Loucy (cell line): ENCODE data around the gene CROCC2.

Experiments used
- H2AFZ ChIP-seq: fragments of 200-600 bp; sonication (generic); 2 replicates; pipeline ENCODE4 v1.6.0; 2016; ENCODE audit warnings: antibody characterized with exemption, mild to moderate bottlenecking, low read length, moderate library complexity
- H3F3A ChIP-seq: fragments of 200-600 bp; 2 replicates; pipeline ENCODE4 v1.6.0; 2016; ENCODE audit warnings: antibody characterized with exemption, low read depth, mild to moderate bottlenecking
- H3K27me3 ChIP-seq: fragments of 200-600 bp; sonication (generic); 2 replicates; pipeline ENCODE4 v1.6.1; 2014; ENCODE audit warnings: low read length, mild to moderate bottlenecking; ENCODE audit not compliant: insufficient read depth, poor library complexity, severe bottlenecking
- H3K36me3 ChIP-seq: fragments of 200-600 bp; sonication (generic); 2 replicates; pipeline ENCODE4 v1.6.1; 2016; ENCODE audit warnings: low read length; ENCODE audit not compliant: insufficient read depth
- H3K4me1 ChIP-seq: fragments of 200-600 bp; sonication (generic); 2 replicates; pipeline ENCODE4 v1.5.1; 2014; ENCODE audit warnings: low read length, mild to moderate bottlenecking; ENCODE audit not compliant: insufficient read depth, poor library complexity, severe bottlenecking
- H3K4me2 ChIP-seq: fragments of 200-600 bp; sonication (generic); 2 replicates; pipeline ENCODE4 v1.6.0; 2014; ENCODE audit warnings: antibody characterized with exemption, low read length, low read depth, mild to moderate bottlenecking; ENCODE audit not compliant: poor library complexity, severe bottlenecking
- H3K4me3 ChIP-seq: fragments of 200-600 bp; sonication (generic); 2 replicates; pipeline ENCODE4 v1.5.1; 2014; ENCODE audit warnings: low read length, mild to moderate bottlenecking, mixed read lengths; ENCODE audit not compliant: poor library complexity, severe bottlenecking
- H3K79me2 ChIP-seq: fragments of 200-600 bp; sonication (generic); 2 replicates; pipeline ENCODE4 v1.6.1; 2014; ENCODE audit warnings: low read length; ENCODE audit not compliant: insufficient read depth
- H3K9ac ChIP-seq: fragments of 200-600 bp; sonication (generic); 2 replicates; pipeline ENCODE4 v1.6.0; 2014; ENCODE audit warnings: mild to moderate bottlenecking, low read depth, low read length, moderate library complexity; ENCODE audit not compliant: poor library complexity, severe bottlenecking
- H3K9me2 ChIP-seq: fragments of 200-600 bp; sonication (generic); replicated peaks from 2 replicates; pipeline ENCODE4 v1.6.1; 2016; ENCODE audit warnings: low read depth, low read length, mixed read lengths
- H3K9me3 ChIP-seq: fragments of 200-600 bp; sonication (generic); 2 replicates; pipeline ENCODE4 v1.6.1; 2014; ENCODE audit warnings: mild to moderate bottlenecking, antibody characterized with exemption, low read length, low read depth; ENCODE audit not compliant: insufficient read depth
- H4K20me1 ChIP-seq: fragments of 200-600 bp; sonication (generic); 2 replicates; pipeline ENCODE4 v1.6.0; 2014; ENCODE audit warnings: antibody characterized with exemption, low read length, mild to moderate bottlenecking; ENCODE audit not compliant: insufficient read depth, poor library complexity, severe bottlenecking
- EZH2phosphoT487 ChIP-seq: fragments of 200-600 bp; IDR thresholded peaks from 2 replicates; pipeline ENCODE4 v1.6.1; 2018; ENCODE audit warnings: antibody characterized with exemption, mild to moderate bottlenecking, moderate library complexity, borderline replicate concordance
- TF ChIP-seq, protein P1 (sequence below): fragments of 200-600 bp; sonication (generic); conservative IDR thresholded peaks from 2 replicates; pipeline ENCODE4 v1.5.1; 2014; ENCODE audit warnings: mild to moderate bottlenecking, antibody characterized with exemption, low read length

The CROCC2 gene

DNA sequence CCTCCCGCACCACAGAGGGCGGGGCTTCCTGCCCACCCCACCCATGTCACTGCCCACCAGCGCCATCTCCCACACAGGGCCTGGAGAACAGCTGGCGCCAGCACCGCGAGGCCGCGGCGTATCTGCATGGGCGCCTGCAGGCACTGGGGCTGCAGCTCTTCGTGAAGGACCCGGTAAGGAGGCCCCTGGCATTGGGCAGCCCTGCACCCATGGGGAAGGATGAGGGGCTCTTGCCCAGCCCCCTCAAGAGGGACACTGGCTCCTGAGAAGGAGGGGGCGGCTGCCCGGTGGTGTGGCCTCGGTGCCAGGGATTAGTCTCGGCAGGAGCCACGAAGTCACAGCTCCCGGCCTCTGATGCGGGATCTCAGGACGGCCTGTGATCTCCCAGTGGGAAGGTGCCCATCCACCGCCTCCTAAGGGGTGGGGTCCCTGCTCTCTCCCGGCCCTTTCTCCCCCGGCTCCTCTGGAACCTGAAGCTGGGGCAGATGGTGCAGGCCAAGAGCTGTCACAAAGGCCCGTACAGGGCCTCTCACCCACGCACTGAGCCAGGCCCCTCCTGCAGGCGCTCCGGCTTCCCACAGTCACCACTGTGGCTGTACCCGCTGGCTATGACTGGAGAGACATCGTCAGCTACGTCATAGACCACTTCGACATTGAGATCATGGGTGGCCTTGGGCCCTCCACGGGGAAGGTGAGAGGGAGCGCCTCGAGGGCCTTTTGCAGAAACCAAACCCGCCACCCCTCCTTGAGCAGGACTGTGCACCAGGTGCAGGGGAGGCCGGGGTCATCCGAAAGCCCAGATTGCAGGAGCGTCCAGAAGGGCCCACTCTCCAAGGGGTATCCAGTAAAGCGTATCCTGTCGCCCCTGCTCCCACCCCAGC is 28.4 kb upstream of the CROCC2 start:
- Histone ChIP-seq H3K36me3 (no peaks in the 10 kb centered on the region), H2AFZ (no peak overlapping the region), H3K9ac (no peak overlapping the region), H4K20me1 (no peaks in the 10 kb centered on the region), H3K9me2 (no peaks in the 10 kb centered on the region), H3K9me3 (no peaks in the 10 kb centered on the region), H3K4me1 (no peaks in the 10 kb centered on the region), H3K4me3 (no peak overlapping the region), H3F3A (no peaks in the 10 kb centered on the region), H3K79me2 (no peaks in the 10 kb centered on the region), H3K27me3 (no peaks in the 10 kb centered on the region), H3K4me2 (no peak overlapping the region)
- TF ChIP-seq, protein P1, sequence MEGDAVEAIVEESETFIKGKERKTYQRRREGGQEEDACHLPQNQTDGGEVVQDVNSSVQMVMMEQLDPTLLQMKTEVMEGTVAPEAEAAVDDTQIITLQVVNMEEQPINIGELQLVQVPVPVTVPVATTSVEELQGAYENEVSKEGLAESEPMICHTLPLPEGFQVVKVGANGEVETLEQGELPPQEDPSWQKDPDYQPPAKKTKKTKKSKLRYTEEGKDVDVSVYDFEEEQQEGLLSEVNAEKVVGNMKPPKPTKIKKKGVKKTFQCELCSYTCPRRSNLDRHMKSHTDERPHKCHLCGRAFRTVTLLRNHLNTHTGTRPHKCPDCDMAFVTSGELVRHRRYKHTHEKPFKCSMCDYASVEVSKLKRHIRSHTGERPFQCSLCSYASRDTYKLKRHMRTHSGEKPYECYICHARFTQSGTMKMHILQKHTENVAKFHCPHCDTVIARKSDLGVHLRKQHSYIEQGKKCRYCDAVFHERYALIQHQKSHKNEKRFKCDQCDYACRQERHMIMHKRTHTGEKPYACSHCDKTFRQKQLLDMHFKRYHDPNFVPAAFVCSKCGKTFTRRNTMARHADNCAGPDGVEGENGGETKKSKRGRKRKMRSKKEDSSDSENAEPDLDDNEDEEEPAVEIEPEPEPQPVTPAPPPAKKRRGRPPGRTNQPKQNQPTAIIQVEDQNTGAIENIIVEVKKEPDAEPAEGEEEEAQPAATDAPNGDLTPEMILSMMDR = no peak
- no peak for TF ChIP-seq EZH2phosphoT487

DNA sequence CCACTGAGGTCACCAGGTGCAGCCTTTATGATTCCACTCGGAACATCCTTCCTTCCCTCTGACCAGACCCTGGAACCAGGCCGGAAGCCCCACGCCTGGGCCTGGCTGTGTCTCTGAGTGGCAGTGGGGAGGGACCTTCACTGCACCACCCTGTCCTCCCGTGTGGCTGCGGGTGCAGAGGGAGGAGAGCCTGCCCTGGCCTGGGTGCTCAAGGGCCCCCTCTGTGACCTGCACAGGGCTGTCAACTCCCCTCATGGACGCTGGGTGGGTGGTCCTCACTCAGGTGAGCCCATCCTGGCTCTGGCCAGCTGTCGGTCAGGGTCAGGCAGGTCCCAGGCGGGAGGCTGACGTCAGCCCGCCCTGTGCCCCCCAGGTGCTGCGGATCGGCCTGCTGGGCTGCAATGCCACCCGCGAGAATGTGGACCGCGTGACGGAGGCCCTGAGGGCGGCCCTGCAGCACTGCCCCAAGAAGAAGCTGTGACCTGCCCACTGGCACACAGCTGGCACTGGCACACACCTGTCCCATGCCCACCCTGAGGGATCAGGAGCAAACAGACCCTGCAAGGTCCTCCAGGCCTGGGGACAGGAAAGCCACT is 27.7 kb upstream of the CROCC2 start:
- Histone ChIP-seq H3K79me2 (no peaks in the 10 kb centered on the region), H3K4me3 (no peak overlapping the region), H3K4me2 (no peak overlapping the region), H3F3A (no peaks in the 10 kb centered on the region), H3K9me2 (no peaks in the 10 kb centered on the region), H4K20me1 (no peaks in the 10 kb centered on the region), H2AFZ (no peak overlapping the region), H3K27me3 (no peaks in the 10 kb centered on the region), H3K9ac (no peak overlapping the region), H3K4me1 (no peaks in the 10 kb centered on the region), H3K9me3 (no peaks in the 10 kb centered on the region), H3K36me3 (no peaks in the 10 kb centered on the region)
- TF ChIP-seq, protein P1 = no peak
- TF ChIP-seq EZH2phosphoT487 = no peak

- H3K36me3 ChIP-seq = no peaks in the 10 kb centered on the region
- no peak overlapping the region for H3K9ac ChIP-seq
- H3K4me3 ChIP-seq = no peak overlapping the region
- no peaks in the 10 kb centered on the region for H4K20me1 ChIP-seq
- no peak overlapping the region for H3K4me2 ChIP-seq
- H2AFZ ChIP-seq = no peak overlapping the region
- no peak for TF ChIP-seq EZH2phosphoT487
- TF ChIP-seq, protein P1 = no peak
- H3K9me3 ChIP-seq = no peaks in the 10 kb centered on the region
- no peaks in the 10 kb centered on the region for H3K4me1 ChIP-seq
- H3K79me2 ChIP-seq = no peaks in the 10 kb centered on the region
- H3K9me2 ChIP-seq = no peaks in the 10 kb centered on the region
- H3K27me3 ChIP-seq = no peaks in the 10 kb centered on the region
- H3F3A ChIP-seq = no peaks in the 10 kb centered on the region
Measured at GRCh38 chr2:240879105-240879504, 27.0 kb upstream of the CROCC2 start.
